Progenitor cell of endocrine pancreas (in vitro differentiated cells): ENCODE measurements around the gene NEDD8. TPM values are rescaled to one million over a fixed set of nuclear protein-coding genes. Genes with fewer than 3 reads are reported as not detected.

ENCODE experiments used
- DNase-seq: peaks from one replicate; pipeline ENCODE4 v3.0.0; 2021; ENCODE audit warnings: low spot score; ENCODE audit not compliant: unreplicated experiment
- H3K27ac Mint-ChIP-seq: 2 replicates; pipeline ENCODE4 v1.8.0; 2021; ENCODE audit warnings: mild to moderate bottlenecking, moderate library complexity, mixed read lengths
- H3K27me3 Mint-ChIP-seq: 2 replicates; pipeline ENCODE4 v1.8.0; 2021; ENCODE audit warnings: mixed read lengths
- H3K36me3 Mint-ChIP-seq: 2 replicates; pipeline ENCODE4 v1.8.0; 2022; ENCODE audit warnings: mixed read lengths; ENCODE audit not compliant: insufficient read depth
- H3K4me1 Mint-ChIP-seq: 2 replicates; pipeline ENCODE4 v1.8.0; 2021; ENCODE audit warnings: low read depth, mixed read lengths
- H3K4me3 Mint-ChIP-seq: 2 replicates; pipeline ENCODE4 v1.8.0; 2021; ENCODE audit warnings: low read depth, mild to moderate bottlenecking, moderate library complexity, mixed read lengths
- H3K9me3 Mint-ChIP-seq: 2 replicates; pipeline ENCODE4 v1.8.0; 2021; ENCODE audit warnings: low read depth, mixed read lengths
- CTCF ChIP-seq: fragments of 200-600 bp; sonication (generic); IDR thresholded peaks from one replicate; pipeline ENCODE4 v1.5.0; 2021; ENCODE audit warnings: antibody characterized with exemption, mild to moderate bottlenecking; ENCODE audit not compliant: unreplicated experiment
- total RNA-seq: library from RNA; stranded (reverse); gene quantifications from 2 replicates; pipeline ENCODE4 v1.2.1, GENCODE V29; 2021

Gene NEDD8
- total RNA-seq, 1 donor from 2014 or later = 161 TPM

GRCh38 chr14:24188251-24189058, 43.7 kb downstream of the NEDD8 start, which contains the start of gene IPO4:
IPO4 (minus strand) TSS chr14:24188816; CDS start chr14:24188787, 29 bp downstream.
- peak; percentile 88 for DNase-seq
- peak within 1 kb of the TSS; percentile 96 for H3K27ac Mint-ChIP-seq
- peaks cover 13% of the 10 kb centered on the region for H3K4me1 Mint-ChIP-seq
- H3K4me3 Mint-ChIP-seq = peak within 1 kb of the TSS; percentile 92
- peaks cover 22% of the 10 kb centered on the region for H3K36me3 Mint-ChIP-seq
- no peaks in the 10 kb centered on the region for H3K9me3 Mint-ChIP-seq
- no peak for TF ChIP-seq CTCF
- no peaks in the 10 kb centered on the region for H3K27me3 Mint-ChIP-seq

GRCh38 chr14:24187539-24187915, 44.6 kb downstream of the NEDD8 start:
- Mint-ChIP-seq H3K27me3 (no peaks in the 10 kb centered on the region), H3K27ac (peak overlapping the region; percentile 96), H3K36me3 (peaks cover 19% of the 10 kb centered on the region), H3K4me3 (peak overlapping the region; percentile 92), H3K4me1 (peaks cover 13% of the 10 kb centered on the region), H3K9me3 (no peaks in the 10 kb centered on the region)
- TF ChIP-seq CTCF = no peak
- DNase-seq = no peak

DNA sequence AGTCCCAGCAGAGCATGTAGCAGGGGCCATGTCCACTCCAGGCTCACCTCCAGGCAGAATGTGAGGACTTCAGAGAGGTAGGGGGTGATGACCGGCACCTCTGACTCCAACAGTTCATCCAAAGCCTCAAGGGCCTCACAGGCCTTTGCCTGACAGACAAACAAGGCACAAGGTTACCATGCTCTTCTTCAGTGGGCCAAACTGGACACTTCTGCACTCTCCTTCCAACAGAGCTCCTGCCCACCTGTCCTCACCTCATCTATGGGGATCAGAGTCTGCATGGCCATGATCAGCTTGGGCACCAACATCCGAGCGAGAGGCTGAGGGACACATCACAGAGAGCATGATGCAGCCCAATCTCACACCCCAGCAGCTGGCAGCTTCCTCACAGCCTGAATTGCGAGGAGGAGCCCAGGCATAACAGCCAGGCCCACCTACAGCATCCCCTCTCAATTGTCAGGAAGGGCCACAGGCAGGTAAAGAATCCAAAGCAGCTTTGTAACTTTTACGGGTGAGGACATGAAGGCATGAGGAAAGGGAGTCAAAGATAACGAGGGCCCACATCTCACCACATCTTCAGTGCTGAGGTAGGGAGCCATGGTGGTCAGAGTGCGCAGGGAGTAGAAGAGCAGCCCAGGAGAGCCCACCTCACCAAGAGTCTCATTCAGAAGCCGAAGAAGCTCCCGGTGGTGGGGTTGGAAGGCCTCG, 45.2 kb downstream of the NEDD8 start:
- Mint-ChIP-seq H3K4me3 (peak overlapping the region; percentile 92), H3K27ac (peak overlapping the region; percentile 49), H3K36me3 (peaks cover 17% of the 10 kb centered on the region), H3K4me1 (peaks cover 13% of the 10 kb centered on the region), H3K9me3 (no peaks in the 10 kb centered on the region), H3K27me3 (no peaks in the 10 kb centered on the region)
- TF ChIP-seq CTCF = no peak
- no peak for DNase-seq

DNA sequence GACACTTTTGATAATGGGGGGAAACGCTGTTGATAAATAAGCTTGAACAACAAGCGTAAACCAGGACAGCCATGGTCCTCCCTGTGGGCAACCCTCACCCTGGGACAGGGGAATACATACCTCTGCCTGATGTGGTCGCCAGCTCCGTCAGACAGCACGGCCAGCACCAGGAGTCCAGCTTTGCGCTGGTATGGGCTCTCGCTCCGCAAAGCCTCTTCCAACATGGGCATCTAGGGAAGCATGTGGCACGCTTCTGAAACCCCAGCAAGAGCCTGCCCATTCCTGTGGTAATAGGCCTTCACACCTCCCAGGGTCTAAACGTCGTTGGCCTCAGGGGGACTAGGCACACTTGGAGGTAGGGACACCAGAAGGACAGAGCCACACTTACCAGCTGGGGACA, 46.4 kb downstream of the NEDD8 start:
- H3K27me3 Mint-ChIP-seq = no peaks in the 10 kb centered on the region
- H3K9me3 Mint-ChIP-seq = no peaks in the 10 kb centered on the region
- no peak for DNase-seq
- peaks cover 15% of the 10 kb centered on the region for H3K36me3 Mint-ChIP-seq
- TF ChIP-seq CTCF = no peak
- peaks cover 13% of the 10 kb centered on the region for H3K4me1 Mint-ChIP-seq
- H3K27ac Mint-ChIP-seq = peak overlapping the region; percentile 69
- H3K4me3 Mint-ChIP-seq = no peak overlapping the region

- H3K27ac Mint-ChIP-seq = no peak overlapping the region
- H3K4me1 Mint-ChIP-seq = peaks cover 13% of the 10 kb centered on the region
- DNase-seq = no peak
These were observed 47.1 kb downstream of the NEDD8 start for GRCh38 chr14:24185026-24185425.

More at GRCh38 chr14:24185026-24185425, 47.1 kb downstream of the NEDD8 start:
- no peak overlapping the region for H3K4me3 Mint-ChIP-seq
- no peaks in the 10 kb centered on the region for H3K9me3 Mint-ChIP-seq
- no peak for TF ChIP-seq CTCF
- H3K27me3 Mint-ChIP-seq = no peaks in the 10 kb centered on the region
- peaks cover 15% of the 10 kb centered on the region for H3K36me3 Mint-ChIP-seq
